ENCODE data around the gene HS1BP3.

The HS1BP3 gene

DNA sequence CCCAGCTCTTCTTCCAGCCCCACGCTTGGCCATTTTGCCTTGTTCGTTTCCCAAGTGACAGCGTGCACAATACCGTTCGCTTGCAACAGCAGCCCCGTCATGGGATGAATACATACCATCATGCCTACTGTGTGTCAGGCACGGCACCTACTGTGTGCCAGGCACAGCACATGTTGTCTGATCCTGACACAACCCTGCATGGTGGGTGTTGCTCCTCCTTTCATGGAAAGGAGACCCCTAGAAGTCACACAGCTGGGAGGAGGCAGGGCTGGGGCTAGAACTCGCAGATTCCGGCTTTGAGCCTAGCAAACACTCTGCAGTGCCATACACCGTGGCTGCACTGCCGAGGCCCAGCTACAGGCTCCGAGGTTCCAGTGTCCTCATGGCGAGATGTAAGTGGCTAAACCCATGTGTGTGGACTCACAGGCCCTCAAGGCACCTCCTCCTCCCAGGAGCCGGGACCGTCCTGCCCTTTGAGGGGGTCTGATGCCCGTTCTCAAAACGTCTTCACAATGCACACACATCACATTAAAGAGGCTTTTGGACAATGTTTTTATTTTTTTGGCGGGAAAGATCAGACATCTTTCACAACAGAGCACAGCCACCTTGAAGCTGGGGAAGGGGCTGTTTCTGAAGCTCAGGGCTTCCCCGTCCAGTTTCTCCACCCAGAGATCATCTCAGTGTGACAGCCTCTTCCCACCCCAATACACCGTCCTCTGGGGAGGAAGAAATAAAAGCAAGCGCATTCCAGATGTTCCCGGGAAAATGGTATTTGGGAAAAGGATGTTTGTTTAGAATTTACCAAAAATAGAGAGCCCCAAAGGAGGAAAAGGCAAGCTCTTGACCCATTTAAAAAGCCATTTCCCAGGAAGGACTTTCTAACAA lies 64.9 kb downstream of the HS1BP3 start:
- DNase-seq (ENCODE audit: low read depth in 3 of 3) = no peak

- no peak for DNase-seq (ENCODE audit: low read depth in 3 of 3)
These were observed 65.6 kb downstream of the HS1BP3 start for GRCh38 chr2:20585359-20585709.

DNA sequence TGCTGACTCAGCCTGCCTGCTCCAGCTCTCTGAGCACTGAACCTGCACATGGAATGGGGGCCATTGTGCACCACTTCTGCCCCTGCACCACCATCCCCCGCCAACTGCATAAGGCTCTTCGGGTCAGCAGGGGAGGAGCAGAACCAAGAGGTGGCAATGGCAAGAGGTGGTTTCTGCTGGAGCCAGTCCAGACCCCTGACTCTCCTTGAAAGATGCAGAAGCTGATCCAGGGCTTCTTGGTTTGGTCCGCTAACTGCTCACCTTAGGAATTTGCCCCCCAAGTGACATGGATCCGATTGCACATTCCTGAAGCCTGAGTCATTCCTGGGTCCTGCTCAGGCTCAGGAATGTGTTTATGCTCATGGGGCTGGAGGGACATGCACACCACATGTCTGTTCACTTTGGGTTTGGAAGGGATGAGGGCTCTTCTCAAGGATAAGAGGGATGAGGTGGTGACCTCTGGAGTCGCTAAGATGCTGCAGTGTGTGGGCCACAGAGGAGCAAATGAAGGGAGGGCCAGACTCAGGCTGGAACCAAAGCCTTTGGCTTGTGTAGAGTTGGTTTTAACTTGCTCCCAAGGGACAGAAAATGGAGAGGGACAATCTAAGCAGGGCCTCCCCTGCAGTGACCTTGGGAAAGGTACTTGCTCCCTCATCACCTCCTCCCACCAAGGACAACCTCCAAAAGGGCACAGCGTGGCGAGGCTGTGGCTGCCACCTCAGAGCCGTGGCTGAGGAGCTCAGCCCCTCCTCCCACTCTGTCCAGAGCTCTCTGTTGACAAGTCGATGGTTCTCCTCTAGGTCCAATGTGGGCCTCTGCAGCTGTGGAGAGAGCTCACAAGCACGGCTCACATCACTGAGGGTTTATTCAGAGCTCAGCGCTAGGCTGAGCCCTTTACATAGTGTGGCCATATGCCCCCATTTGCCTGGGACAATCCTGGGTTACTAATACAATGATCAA lies 66.2 kb downstream of the HS1BP3 start:
- DNase-seq (ENCODE audit: low read depth in 3 of 3) = no peak

DNA sequence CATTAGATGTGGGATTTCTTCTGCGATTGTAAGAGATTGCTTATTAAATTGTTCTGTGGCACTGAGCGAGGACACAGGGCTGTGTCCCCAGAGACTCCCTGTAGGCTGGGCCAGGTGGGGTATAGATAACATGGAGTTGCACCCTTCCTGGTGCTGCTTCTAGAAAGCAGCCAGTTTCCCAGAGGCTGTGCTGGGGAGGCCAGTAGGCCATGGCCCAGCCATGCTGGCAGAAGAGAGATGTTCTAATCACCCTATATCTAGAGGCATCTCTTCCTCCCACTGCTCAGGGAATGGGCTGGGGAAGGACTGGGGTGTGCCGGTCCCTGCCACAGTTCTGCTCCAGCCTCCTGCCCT lies 66.9 kb downstream of the HS1BP3 start:
- DNase-seq (ENCODE audit: low read depth in 3 of 3) = no peak

- no peak for DNase-seq (ENCODE audit: low read depth in 3 of 3)
These were observed 67.4 kb downstream of the HS1BP3 start for GRCh38 chr2:20583425-20583881.

GRCh38 chr2:20582600-20583221 lies 68.2 kb downstream of the HS1BP3 start:
- no peak for DNase-seq (ENCODE audit: low read depth in 3 of 3)

- no peak for DNase-seq (ENCODE audit: low read depth in 3 of 3)
These were observed 70.0 kb downstream of the HS1BP3 start for GRCh38 chr2:20580690-20581437.

DNA sequence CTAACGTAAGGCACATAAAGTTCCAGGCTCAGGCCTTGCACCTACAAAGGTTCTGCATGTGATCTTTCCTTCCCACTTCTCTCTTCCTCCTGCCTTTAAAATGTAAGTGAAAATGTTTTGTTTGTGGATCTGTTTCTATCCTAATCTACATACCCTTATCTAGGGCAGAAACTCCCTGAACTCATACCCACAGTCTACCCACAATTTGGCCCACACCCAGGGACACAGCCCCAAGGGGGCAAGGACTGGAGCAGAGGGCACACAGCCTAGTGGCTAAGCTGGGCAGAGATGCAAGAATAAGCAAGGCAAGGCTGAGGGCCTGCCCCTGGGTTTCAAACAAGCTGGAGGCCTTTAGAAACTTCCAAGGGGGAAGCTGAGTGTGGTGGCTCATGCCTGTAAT lies 71.0 kb downstream of the HS1BP3 start:
- no peak for DNase-seq (ENCODE audit: low read depth in 3 of 3)

- DNase-seq (ENCODE audit: low read depth in 3 of 3) = no peak
These were observed 71.7 kb downstream of the HS1BP3 start for GRCh38 chr2:20578895-20579825.

DNA sequence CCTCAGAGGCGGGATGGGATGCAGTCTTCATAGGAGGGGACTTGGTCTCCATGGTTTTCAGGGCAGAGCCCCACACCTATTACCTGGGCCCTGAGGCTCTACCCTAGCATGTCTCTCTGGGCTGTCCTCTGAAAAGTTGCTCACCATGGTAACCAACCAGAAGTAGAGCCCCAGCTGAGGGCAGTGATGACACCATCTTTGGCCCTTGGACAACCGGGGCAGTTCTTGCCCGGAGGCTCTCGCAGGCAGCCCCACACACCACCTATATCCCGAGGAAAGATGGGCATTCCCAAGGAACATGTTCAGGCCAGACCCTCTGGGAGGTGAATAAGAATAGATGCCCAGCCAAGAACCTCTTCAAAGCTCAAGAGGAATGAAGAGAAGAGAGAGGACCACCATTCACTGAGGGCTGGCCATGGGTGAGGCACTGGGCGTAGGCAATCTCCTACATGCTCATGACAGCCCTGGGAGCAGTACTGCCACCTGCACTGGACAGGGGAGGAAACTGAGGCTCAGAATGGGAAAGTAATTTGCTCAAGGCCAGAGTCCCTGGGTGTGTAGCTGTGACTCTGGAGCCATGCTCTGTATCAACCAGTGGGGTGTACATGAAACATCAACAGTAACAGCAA lies 72.5 kb downstream of the HS1BP3 start:
- no peak for DNase-seq (ENCODE audit: low read depth in 3 of 3)

GRCh38 chr2:20577495-20578235 lies 73.2 kb downstream of the HS1BP3 start:
- DNase-seq (ENCODE audit: low read depth in 3 of 3) = no peak

GRCh38 chr2:20576598-20577115 lies 74.2 kb downstream of the HS1BP3 start:
- no peak for DNase-seq (ENCODE audit: low read depth in 3 of 3)

GRCh38 chr2:20575935-20576597 lies 74.8 kb downstream of the HS1BP3 start:
- DNase-seq (ENCODE audit: low read depth in 3 of 3) = no peak

DNA sequence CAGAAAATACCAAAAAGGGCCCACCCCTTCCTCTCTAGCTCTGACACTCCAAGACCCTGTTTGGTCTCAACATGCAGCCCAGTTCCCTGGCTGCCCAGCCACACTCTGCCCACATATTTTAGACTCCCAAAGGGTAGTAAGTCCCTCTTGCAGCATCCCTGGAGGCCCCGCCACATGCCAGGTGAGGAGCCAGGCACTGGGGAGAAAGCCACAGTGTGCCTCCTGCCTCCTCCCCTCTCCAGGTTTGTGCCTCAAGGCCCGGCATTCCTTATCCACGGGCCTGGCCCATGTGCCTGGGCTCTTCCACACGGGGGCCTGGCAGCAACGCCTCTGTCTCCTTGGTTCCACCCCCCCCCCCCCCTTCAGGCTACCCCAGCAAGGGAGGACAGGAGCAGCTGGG lies 75.5 kb downstream of the HS1BP3 start:
- DNase-seq (ENCODE audit: low read depth in 3 of 3) = no peak

- DNase-seq (ENCODE audit: low read depth in 3 of 3) = no peak
These were observed 76.0 kb downstream of the HS1BP3 start for GRCh38 chr2:20574930-20575329.

DNA sequence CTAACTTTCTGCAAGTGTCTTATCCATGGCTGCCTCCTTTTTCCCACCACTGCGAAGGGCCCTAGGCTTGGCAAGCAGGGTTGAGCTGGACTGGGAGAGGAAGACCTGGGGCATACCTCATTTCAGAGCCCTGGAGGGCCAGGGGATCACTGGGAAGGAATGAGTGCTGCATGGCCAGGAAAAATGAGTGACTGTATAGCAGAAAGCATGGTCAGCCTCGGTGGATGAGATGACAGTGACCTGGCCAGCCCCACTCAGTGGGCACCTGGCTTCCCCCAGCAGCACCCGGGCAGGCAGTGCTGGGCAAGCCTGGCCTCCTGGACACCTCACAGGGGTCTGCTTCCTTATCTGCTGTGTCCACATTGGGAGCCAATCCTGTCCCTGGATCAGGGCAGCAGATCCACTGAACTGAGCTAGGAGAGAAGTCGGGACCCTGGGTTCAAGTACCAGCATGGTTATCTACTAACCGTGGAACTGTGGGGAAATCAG lies 76.4 kb downstream of the HS1BP3 start:
- no peak for DNase-seq (ENCODE audit: low read depth in 3 of 3)

DNA sequence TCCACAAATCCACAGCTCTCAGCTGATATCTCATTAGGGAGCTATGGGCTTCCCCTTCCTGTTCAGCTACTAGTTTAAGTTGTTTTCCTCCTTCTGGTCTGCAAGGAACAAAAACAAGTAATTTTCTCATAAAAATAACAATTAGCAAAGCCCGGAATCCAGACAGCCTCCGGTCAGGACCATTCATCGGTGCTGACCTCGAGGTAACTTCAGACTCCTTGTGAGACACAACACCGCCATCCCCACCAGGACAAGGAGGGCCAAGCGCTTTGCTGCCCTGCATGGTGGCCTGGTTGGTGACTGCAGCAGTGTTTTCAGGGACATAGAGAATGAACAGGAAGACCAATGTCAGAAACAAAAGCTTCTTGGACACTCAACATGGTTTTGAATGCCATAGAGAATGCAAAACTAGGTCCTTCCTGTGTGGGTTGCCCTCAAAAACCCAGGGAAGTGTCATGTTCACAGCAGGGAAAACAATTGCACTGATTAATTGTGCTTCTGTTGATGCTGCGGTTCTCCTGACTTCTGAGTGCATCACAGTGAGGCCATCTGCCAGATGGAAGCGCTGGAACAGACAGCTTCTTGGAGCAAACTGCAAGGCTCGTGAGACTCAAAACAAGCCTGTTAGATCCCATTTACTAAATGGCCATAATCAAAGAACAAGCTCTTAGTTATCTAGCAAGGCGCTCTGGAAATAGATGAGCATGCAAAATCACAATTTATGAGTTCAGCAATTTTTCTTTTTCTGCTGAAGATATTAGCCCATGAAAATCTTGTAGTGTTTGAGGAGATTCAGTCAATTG lies 77.1 kb downstream of the HS1BP3 start:
- no peak for DNase-seq (ENCODE audit: low read depth in 3 of 3)

Data from stimulated activated CD4-positive, alpha-beta T cell treated with anti-CD3 and anti-CD28 coated beads, TNF-alpha, amount 100 ng/mL, for 48 hours (primary cell).